ENCODE measurements around the gene CCDC171. TPM values are rescaled to one million over a fixed set of nuclear protein-coding genes. Genes with fewer than 3 reads are reported as not detected.

CCDC171 gene
- total RNA-seq, 4 donors from 2014 or later: 6.2 to 9.6 (median 7.8) TPM

DNA sequence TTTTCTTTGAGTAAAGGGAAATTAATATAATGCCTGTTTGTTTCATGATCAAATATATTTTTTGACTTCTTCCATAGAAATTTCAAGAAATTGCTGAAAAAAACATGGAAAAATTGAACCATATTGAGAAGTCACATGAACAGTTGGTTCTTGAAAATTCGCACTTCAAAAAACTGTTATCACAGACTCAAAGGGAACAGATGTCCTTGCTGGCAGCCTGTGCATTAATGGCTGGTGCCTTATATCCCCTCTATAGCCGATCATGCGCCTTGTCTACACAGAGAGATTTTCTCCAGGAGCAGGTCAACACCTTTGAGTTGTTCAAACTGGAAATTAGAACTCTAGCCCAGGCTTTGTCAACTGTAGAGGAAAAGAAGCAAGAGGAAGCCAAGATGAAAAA lies 191.4 kb downstream of the CCDC171 start:
- Histone ChIP-seq H3K4me1 (no peaks in the 10 kb centered on the region), H3K27me3 (no peaks in the 10 kb centered on the region), H3K4me3 (replicated peaks in 1 of 3) (no peak overlapping the region), H3K27ac (no peak overlapping the region), H3K9me3 (no peaks in the 10 kb centered on the region), H3K36me3 (no peaks in the 10 kb centered on the region)
- intact Hi-C loops (cut with DNase I): no loop called here
- 94 to 96% methylated on average over 3 of the region's 3 CpGs for WGBS, 2 donors
- TF ChIP-seq, protein P1, sequence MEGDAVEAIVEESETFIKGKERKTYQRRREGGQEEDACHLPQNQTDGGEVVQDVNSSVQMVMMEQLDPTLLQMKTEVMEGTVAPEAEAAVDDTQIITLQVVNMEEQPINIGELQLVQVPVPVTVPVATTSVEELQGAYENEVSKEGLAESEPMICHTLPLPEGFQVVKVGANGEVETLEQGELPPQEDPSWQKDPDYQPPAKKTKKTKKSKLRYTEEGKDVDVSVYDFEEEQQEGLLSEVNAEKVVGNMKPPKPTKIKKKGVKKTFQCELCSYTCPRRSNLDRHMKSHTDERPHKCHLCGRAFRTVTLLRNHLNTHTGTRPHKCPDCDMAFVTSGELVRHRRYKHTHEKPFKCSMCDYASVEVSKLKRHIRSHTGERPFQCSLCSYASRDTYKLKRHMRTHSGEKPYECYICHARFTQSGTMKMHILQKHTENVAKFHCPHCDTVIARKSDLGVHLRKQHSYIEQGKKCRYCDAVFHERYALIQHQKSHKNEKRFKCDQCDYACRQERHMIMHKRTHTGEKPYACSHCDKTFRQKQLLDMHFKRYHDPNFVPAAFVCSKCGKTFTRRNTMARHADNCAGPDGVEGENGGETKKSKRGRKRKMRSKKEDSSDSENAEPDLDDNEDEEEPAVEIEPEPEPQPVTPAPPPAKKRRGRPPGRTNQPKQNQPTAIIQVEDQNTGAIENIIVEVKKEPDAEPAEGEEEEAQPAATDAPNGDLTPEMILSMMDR (IDR thresholded peaks at IDR 0.05): no peak
- TF ChIP-seq POLR2A (IDR thresholded peaks at IDR 0.05): no peak
- DNase-seq: no peak

DNA sequence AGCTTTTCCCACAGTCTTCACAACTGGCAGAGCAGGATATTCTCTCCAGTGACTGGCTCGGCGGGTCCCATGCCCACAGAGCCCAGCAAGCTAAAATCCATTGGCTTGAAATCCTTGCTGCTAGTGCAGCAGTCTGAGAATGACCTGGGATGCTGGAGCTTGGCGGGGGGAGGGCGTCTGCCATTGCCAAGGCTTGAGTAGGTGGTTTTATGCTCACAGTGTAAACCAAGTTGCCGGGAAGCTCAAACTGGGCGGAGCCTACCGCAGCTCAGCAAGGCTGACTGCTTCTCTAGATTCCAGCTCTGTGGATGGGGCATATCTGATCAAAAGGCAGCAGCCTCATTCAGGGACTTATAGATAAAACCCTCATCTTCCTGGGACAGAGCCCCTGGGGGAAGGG lies 194.1 kb downstream of the CCDC171 start:
- no peak for TF ChIP-seq POLR2A (IDR thresholded peaks at IDR 0.05)
- TF ChIP-seq, protein P1 (IDR thresholded peaks at IDR 0.05): no peak
- no peak overlapping the region for H3K27ac ChIP-seq
- no peaks in the 10 kb centered on the region for H3K9me3 ChIP-seq
- no peaks in the 10 kb centered on the region for H3K27me3 ChIP-seq
- H3K4me1 ChIP-seq: no peaks in the 10 kb centered on the region
- H3K36me3 ChIP-seq: no peaks in the 10 kb centered on the region
- DNase-seq: peak; percentile 6 to 8
- intact Hi-C loops (cut with DNase I): no loop called here
- H3K4me3 ChIP-seq (replicated peaks in 1 of 3): no peak overlapping the region
- 55 to 83% methylated on average over 3 to 7 of the region's 7 CpGs for WGBS, 2 donors

DNA sequence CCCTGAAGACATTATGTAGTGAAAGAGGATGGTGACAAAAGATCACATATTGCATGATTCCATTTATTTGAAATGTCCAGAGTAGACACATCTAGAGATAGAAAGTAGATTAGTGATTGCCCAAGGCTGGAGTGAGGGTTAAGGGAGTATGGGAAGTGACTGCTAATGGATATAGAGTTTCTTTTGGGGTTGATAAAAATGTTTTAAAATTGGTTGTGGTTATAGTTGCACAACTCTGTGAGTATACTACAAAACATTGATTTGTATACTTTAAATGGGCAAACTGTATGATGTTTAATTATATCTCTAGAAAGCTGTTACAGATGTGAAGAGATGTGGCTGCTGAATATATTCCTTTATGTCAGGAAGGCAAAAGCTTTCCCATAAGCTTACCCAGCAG lies 202.8 kb downstream of the CCDC171 start:
- no peaks in the 10 kb centered on the region for H3K36me3 ChIP-seq
- no peak overlapping the region for H3K4me3 ChIP-seq (replicated peaks in 1 of 3)
- intact Hi-C loops (cut with DNase I): no loop called here
- TF ChIP-seq POLR2A (IDR thresholded peaks at IDR 0.05): no peak
- TF ChIP-seq, protein P1 (IDR thresholded peaks at IDR 0.05): no peak
- no peaks in the 10 kb centered on the region for H3K4me1 ChIP-seq
- no peaks in the 10 kb centered on the region for H3K27me3 ChIP-seq
- no peaks in the 10 kb centered on the region for H3K9me3 ChIP-seq
- H3K27ac ChIP-seq: no peak overlapping the region
- DNase-seq: no peak

DNA sequence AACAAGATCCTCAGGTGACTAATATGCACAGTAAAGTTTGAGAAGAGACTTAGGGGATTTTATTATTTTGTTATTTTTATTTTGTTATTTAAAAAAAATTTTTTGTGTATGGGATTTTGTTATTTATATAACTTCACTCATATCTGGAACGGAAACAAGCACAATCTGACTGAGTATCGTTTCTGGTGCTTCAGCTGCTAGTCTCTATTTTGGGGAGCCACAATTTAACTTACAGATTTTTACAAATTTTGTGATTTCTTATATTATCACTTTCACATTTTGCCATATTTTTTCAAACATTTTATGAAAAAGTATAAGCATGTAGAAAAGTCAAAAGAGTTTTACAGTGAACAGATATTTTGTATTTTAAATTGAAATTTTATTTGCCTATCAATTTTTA lies 208.7 kb downstream of the CCDC171 start:
- intact Hi-C loops (cut with DNase I): no loop called here

DNA sequence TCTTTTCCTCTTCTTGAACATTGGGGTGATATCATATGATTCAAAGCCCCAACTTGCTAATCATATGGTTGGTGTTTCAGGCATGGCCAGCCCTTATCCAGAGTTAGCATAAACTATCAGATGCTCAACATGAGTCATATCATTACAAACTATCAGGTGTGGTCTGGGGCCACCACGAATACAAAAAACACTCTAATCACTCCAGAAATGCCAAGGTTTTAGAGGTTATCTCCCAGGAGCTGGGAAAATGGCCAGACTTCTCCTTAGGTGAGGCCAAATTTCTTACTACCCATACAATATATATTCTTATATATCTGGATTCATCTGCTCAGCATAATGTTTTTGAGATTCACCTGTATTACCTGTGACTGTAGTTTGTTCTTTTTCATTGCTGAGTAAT lies 210.5 kb downstream of the CCDC171 start:
- intact Hi-C loops (cut with DNase I): no loop called here
- no peaks in the 10 kb centered on the region for H3K27me3 ChIP-seq
- H3K36me3 ChIP-seq: no peaks in the 10 kb centered on the region
- no peak overlapping the region for H3K4me3 ChIP-seq (replicated peaks in 1 of 3)
- no peaks in the 10 kb centered on the region for H3K4me1 ChIP-seq
- no peak overlapping the region for H3K27ac ChIP-seq
- no peak for DNase-seq
- H3K9me3 ChIP-seq: no peaks in the 10 kb centered on the region
- TF ChIP-seq, protein P1 (IDR thresholded peaks at IDR 0.05): no peak
- no peak for TF ChIP-seq POLR2A (IDR thresholded peaks at IDR 0.05)
- whole genome bisulfite sequencing, 2 donors: 78 to 83% methylated on average over 1 of the region's 1 CpG

More for the DNA sequence above, 208.7 kb downstream of the CCDC171 start:
- Histone ChIP-seq H3K9me3 (no peaks in the 10 kb centered on the region), H3K4me1 (no peaks in the 10 kb centered on the region), H3K36me3 (no peaks in the 10 kb centered on the region), H3K4me3 (replicated peaks in 1 of 3) (no peak overlapping the region), H3K27ac (no peak overlapping the region), H3K27me3 (no peaks in the 10 kb centered on the region)
- TF ChIP-seq, protein P1 (IDR thresholded peaks at IDR 0.05): no peak
- TF ChIP-seq POLR2A (IDR thresholded peaks at IDR 0.05): no peak
- DNase-seq: no peak
- 90 to 93% methylated on average over 2 of the region's 2 CpGs for WGBS, 2 donors

Data from thyroid gland (tissue), 4 donors.